A549 treated with AZD9567 at 1 μM for 4 hours (cell line): Measurements from ENCODE around the gene SRP72. TPM values are rescaled to one million over a fixed set of nuclear protein-coding genes. Genes with fewer than 3 reads are reported as not detected.

Experiments used
- total RNA-seq: library from RNA; stranded (reverse); fragments of 200-300 nt; extraction: Qiagen RNA extraction; gene quantifications from 5 replicates; pipeline ENCODE4 v1.2.3, GENCODE V29; 2022; ENCODE audit not compliant: insufficient read depth

SRP72 gene, protein sequence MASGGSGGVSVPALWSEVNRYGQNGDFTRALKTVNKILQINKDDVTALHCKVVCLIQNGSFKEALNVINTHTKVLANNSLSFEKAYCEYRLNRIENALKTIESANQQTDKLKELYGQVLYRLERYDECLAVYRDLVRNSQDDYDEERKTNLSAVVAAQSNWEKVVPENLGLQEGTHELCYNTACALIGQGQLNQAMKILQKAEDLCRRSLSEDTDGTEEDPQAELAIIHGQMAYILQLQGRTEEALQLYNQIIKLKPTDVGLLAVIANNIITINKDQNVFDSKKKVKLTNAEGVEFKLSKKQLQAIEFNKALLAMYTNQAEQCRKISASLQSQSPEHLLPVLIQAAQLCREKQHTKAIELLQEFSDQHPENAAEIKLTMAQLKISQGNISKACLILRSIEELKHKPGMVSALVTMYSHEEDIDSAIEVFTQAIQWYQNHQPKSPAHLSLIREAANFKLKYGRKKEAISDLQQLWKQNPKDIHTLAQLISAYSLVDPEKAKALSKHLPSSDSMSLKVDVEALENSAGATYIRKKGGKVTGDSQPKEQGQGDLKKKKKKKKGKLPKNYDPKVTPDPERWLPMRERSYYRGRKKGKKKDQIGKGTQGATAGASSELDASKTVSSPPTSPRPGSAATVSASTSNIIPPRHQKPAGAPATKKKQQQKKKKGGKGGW
- total RNA-seq: 45.0 to 59.2 TPM (median 47.4 TPM) in 5 replicates

DNA sequence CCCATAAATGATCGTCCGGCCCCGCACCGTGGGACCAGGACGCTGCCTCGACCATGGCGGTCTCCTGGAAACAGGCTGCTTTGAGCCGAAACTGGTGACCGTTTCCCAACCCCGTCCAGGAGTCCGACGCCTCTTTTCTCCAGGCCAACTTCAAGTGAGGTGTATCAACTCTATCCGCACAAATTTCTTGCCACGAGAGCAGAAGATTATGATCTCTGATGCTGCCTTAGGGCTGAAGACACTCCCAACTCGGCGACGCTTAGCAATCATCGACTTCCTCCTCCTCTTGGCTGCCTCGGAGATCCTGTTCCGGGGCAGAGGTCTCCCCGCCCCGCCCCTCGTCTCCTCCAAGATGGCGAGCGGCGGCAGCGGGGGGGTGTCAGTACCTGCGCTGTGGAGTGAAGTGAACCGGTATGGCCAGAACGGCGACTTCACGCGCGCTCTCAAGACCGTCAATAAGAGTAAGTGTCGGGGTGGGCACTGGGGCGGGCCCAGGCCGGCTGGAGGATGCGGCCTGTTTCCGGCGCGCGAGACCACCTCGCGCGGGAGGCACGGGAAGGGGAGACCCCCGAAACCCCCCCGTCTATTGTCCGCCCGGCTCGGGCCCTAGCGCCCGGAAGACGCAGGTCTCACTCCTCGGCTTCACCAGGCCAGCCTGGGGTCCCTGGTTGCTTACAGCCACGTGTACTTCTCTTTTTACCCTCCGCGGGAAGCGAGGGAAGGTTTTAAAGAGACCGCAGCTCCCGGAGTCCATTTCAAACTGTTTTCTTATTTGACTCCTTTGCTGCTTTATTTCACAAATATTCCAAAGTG is at the start of gene SRP72:
Gene SRP72 (plus strand): TSS at position 334 of the 813 bp plus-strand sequence. CDS start 19 bp downstream, at position 353.

DNA sequence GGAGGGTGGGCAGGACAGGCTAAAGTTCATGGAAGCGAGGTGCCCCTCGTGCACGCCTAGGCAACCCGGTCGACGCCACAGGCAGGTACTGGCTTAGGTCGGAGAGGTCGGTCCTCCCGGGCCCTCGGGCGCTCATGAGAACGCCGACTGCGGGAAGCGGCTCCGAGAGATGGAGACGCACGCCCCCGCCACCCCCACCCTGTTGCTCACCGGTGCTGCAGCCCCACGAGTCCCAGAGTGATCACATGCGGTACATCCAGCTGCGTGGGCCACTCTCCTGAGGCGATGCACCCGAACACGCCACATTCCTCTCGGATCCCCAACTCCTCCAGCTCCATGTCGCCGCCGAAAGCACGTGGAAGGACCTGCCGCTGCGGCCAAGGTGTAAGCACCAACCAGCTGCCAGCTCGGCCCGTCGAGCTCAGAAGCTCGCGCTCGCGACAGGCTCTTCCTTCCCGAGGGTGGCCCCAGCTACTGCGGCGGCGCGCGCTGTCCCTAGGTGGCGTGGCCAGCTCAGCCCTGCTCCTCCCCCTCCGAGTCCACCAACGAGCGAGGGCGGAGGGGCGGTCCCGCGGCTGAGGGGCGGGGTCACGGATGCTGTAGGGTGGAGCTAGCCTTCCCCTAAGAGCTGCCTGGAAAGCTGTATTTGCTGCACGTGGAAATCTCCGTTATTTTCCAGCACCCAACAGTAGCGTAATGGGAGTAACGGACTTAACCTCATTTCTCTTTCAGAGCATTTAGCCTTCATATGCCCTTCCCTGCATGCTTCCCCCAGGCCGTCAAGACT is 32.1 kb upstream of the SRP72 start, which contains the start of gene PPAT:
Gene PPAT (minus strand): TSS at position 476 of the 787 bp plus-strand sequence. CDS start 138 bp downstream, at position 338.

DNA sequence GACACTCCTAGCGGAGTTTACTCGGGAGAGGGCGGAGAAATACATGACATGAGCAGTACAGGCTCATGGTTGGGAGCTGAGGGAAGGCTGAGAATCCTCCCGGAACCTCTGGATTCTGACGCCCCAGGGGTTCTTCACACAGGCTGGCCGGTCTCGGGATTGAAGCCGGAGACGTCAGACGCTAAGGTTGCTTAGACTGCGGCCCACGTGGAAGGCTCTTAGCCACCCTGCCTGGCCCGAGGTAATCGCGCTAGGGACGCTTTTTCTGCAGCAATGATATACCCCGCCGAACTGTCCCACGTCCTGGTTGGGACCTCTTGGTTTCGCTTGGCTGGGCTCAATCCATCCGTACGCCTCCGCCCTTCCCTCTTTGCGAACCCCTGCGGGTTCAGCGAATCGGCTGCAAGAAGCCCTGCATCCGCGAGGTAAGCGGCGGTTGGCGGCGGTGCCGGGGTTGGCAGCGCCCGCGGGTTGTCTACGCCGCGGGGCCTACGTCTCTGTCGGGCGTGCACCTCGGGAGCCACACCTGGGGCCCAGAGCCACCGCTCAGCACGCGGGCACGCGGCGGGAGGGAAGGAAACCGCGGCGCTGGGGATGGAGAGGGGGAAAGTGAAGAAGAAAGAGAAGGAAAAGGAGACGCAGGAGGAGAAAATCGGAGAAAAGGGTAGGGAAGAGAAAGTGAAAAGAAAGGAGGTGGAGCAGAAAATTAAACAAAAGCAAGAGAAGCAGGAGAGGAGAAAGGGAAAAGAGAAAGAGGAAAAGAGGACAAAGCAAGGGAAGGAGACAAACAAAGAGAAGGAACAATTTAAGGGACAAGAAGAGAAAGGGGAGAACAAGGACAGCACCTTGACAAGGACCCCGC is 38.1 kb downstream of the SRP72 start, which contains the start of gene ARL9:
Gene ARL9 (plus strand): TSS at position 523 of the 862 bp plus-strand sequence. CDS start 72 bp downstream, at position 595.

Other genes starting within 250 kb of the SRP72 start
- 3.2 to 5.6 TPM (median 3.5 TPM) in 5 replicates for gene AASDH, start 80.1 kb upstream of the SRP72 start, total RNA-seq
- gene PPAT, start 32.0 kb upstream of the SRP72 start, total RNA-seq: 17.7 to 25.5 TPM (median 20.5 TPM) in 5 replicates
- 122 to 130 TPM (median 126 TPM) in 5 replicates for gene PAICS, start 31.4 kb upstream of the SRP72 start, total RNA-seq
- gene ARL9, start 38.2 kb downstream of the SRP72 start, total RNA-seq: not detected in 5 replicates
- gene HOPX, start 213.7 kb downstream of the SRP72 start, total RNA-seq: not detected in 5 replicates